ENCODE measurements around the gene NPTN.

NPTN gene

DNA sequence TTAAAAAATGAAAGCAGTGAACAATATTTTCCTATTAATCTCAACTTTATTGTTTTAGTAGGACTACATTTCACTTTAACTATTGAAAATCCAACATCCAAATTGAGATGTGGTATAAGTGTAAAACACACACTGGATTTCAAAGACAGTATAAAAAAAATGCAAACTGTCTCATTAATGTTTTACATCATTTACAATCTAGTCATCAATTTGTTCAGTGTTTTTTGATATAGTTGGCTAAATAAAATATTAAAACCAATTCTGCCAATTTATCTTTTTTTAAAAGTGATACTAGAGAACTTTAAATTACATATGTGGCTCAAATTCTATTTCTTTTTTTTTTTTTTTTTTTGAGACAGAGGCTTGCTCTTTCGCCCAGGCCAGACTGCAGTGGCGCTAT lies 95.1 kb downstream of the NPTN start:
- TF ChIP-seq YY1 (IDR thresholded peaks at IDR 0.05; ENCODE audit: insufficient read depth, insufficient read length) = no peak
- TF ChIP-seq SUZ12 (IDR thresholded peaks at IDR 0.05; ENCODE audit: extremely low read depth, insufficient read depth, insufficient read length) = no peak
- no peak for TF ChIP-seq ZNF274 (IDR thresholded peaks at IDR 0.05; ENCODE audit: low read depth, low read length)
- H3K36me3 ChIP-seq (ENCODE audit: insufficient read depth, insufficient read length, low read length) = no peaks in the 10 kb centered on the region
- H3K27me3 ChIP-seq (ENCODE audit: insufficient read depth, insufficient read length) = no peaks in the 10 kb centered on the region
- no peak overlapping the region for H3K9ac ChIP-seq (ENCODE audit: insufficient read length, low read depth)
- no peak overlapping the region for H3K4me3 ChIP-seq (ENCODE audit: insufficient read length, low read depth)
- no peaks in the 10 kb centered on the region for H3K4me1 ChIP-seq (ENCODE audit: insufficient read depth, insufficient read length)
- H3K9me3 ChIP-seq (ENCODE audit: insufficient read depth, low read length) = no peaks in the 10 kb centered on the region
- no peak for DNase-seq (ENCODE audit: low read depth, low spot score)

DNA sequence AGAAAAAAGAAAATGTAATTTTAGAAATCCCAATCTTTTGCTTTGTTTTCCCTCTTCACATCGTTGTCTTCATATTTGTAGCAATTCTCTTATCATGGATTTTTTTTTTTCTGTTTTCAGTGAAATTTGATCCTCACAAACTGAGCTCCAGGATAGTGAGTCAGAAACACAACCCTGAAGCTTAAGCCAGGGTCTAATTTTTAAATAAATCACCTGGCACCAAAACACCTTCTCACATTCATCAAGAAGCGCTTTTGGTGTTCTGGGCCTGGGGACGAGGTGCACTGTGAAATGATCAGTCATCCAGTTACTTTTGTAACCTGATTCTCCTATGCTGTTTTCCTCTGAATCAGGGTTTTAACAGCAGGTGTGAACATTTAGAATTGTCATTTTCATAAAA lies 102.5 kb downstream of the NPTN start:
- no peak for TF ChIP-seq SUZ12 (IDR thresholded peaks at IDR 0.05; ENCODE audit: extremely low read depth, insufficient read depth, insufficient read length)
- no peak for TF ChIP-seq ZNF274 (IDR thresholded peaks at IDR 0.05; ENCODE audit: low read depth, low read length)
- TF ChIP-seq YY1 (IDR thresholded peaks at IDR 0.05; ENCODE audit: insufficient read depth, insufficient read length) = no peak
- no peaks in the 10 kb centered on the region for H3K36me3 ChIP-seq (ENCODE audit: insufficient read depth, insufficient read length, low read length)
- H3K4me3 ChIP-seq (ENCODE audit: insufficient read length, low read depth) = no peak overlapping the region
- no peaks in the 10 kb centered on the region for H3K9me3 ChIP-seq (ENCODE audit: insufficient read depth, low read length)
- no peak for DNase-seq (ENCODE audit: low read depth, low spot score)
- no peaks in the 10 kb centered on the region for H3K4me1 ChIP-seq (ENCODE audit: insufficient read depth, insufficient read length)
- H3K27me3 ChIP-seq (ENCODE audit: insufficient read depth, insufficient read length) = no peaks in the 10 kb centered on the region
- no peak overlapping the region for H3K9ac ChIP-seq (ENCODE audit: insufficient read length, low read depth)

DNA sequence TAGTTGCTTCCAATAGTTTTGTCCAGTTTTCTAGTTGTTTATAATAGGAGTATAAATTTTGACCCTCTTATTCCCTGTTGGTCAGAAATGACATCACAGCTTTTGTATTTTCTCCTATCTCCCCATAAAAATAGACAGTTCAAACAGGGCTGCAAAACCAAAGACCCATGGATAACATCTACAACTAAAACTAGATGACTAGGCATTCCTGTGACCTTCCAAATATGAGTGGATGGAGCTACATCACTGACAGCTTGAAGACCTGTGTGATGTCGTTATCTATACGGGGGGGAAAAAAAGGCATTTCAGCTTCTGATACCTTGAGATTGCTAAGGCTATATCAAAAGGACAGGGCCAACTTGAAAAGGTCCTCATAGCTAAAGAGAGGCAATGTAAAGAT lies 105.6 kb downstream of the NPTN start:
- H3K4me1 ChIP-seq (ENCODE audit: insufficient read depth, insufficient read length) = no peaks in the 10 kb centered on the region
- H3K9ac ChIP-seq (ENCODE audit: insufficient read length, low read depth) = no peak overlapping the region
- no peaks in the 10 kb centered on the region for H3K9me3 ChIP-seq (ENCODE audit: insufficient read depth, low read length)
- H3K4me3 ChIP-seq (ENCODE audit: insufficient read length, low read depth) = no peak overlapping the region
- no peak for DNase-seq (ENCODE audit: low read depth, low spot score)
- no peaks in the 10 kb centered on the region for H3K27me3 ChIP-seq (ENCODE audit: insufficient read depth, insufficient read length)
- TF ChIP-seq ZNF274 (IDR thresholded peaks at IDR 0.05; ENCODE audit: low read depth, low read length) (no peak), YY1 (IDR thresholded peaks at IDR 0.05; ENCODE audit: insufficient read depth, insufficient read length) (no peak), SUZ12 (IDR thresholded peaks at IDR 0.05; ENCODE audit: extremely low read depth, insufficient read depth, insufficient read length) (no peak)
- H3K36me3 ChIP-seq (ENCODE audit: insufficient read depth, insufficient read length, low read length) = no peaks in the 10 kb centered on the region

DNA sequence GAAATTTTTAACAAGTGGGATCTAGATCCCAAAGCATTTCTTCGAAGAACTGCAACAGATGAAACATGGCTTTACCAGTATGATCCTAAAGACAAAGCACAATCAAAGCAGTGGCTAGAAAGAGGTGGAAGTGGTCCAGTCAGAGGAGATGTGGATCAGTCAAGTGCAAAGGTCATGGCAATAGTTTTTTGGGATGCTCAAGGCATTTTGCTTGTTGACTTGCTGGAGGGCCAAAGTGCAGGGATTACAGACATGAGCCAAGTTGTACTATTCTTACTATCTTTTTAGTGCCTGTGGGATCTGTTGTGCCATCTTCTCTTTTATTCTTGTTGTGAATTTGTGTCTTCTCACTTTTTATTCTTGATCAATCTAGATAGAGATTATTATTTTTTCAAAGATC lies 108.3 kb downstream of the NPTN start:
- H3K36me3 ChIP-seq (ENCODE audit: insufficient read depth, insufficient read length, low read length) = no peaks in the 10 kb centered on the region
- DNase-seq (ENCODE audit: low read depth, low spot score) = no peak
- no peaks in the 10 kb centered on the region for H3K9me3 ChIP-seq (ENCODE audit: insufficient read depth, low read length)
- H3K27me3 ChIP-seq (ENCODE audit: insufficient read depth, insufficient read length) = no peaks in the 10 kb centered on the region
- H3K4me1 ChIP-seq (ENCODE audit: insufficient read depth, insufficient read length) = no peaks in the 10 kb centered on the region
- no peak overlapping the region for H3K4me3 ChIP-seq (ENCODE audit: insufficient read length, low read depth)
- H3K9ac ChIP-seq (ENCODE audit: insufficient read length, low read depth) = no peak overlapping the region
- TF ChIP-seq YY1 (IDR thresholded peaks at IDR 0.05; ENCODE audit: insufficient read depth, insufficient read length) (no peak), ZNF274 (IDR thresholded peaks at IDR 0.05; ENCODE audit: low read depth, low read length) (no peak), SUZ12 (IDR thresholded peaks at IDR 0.05; ENCODE audit: extremely low read depth, insufficient read depth, insufficient read length) (no peak)

DNA sequence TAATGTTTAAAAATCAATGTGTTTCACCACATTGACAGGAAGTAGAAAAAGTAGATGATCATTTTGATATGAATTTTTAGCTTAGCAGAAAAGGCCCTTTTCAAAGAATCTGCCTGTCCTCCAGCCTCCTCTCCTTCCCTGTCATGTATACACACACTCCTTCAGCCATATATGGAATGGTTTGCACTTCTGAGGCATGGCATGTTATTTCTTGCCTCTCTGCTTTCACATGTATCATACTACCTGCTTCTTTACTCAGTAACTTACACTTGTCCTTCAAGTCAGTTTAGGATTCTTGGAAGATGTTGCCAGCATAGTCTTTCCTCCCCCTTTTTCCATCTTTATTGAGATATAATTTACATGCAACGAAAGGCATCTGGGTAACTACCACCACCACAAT lies 111.2 kb downstream of the NPTN start:
- H3K27me3 ChIP-seq (ENCODE audit: insufficient read depth, insufficient read length) = no peaks in the 10 kb centered on the region
- no peak overlapping the region for H3K4me3 ChIP-seq (ENCODE audit: insufficient read length, low read depth)
- H3K9me3 ChIP-seq (ENCODE audit: insufficient read depth, low read length) = 0 out of 2 replicates have a peak, but pooled peaks cover 6% of the 10 kb centered on the region
- TF ChIP-seq ZNF274 (IDR thresholded peaks at IDR 0.05; ENCODE audit: low read depth, low read length) (no peak), YY1 (IDR thresholded peaks at IDR 0.05; ENCODE audit: insufficient read depth, insufficient read length) (no peak), SUZ12 (IDR thresholded peaks at IDR 0.05; ENCODE audit: extremely low read depth, insufficient read depth, insufficient read length) (no peak)
- H3K4me1 ChIP-seq (ENCODE audit: insufficient read depth, insufficient read length) = no peaks in the 10 kb centered on the region
- no peak overlapping the region for H3K9ac ChIP-seq (ENCODE audit: insufficient read length, low read depth)
- no peaks in the 10 kb centered on the region for H3K36me3 ChIP-seq (ENCODE audit: insufficient read depth, insufficient read length, low read length)
- no peak for DNase-seq (ENCODE audit: low read depth, low spot score)

DNA sequence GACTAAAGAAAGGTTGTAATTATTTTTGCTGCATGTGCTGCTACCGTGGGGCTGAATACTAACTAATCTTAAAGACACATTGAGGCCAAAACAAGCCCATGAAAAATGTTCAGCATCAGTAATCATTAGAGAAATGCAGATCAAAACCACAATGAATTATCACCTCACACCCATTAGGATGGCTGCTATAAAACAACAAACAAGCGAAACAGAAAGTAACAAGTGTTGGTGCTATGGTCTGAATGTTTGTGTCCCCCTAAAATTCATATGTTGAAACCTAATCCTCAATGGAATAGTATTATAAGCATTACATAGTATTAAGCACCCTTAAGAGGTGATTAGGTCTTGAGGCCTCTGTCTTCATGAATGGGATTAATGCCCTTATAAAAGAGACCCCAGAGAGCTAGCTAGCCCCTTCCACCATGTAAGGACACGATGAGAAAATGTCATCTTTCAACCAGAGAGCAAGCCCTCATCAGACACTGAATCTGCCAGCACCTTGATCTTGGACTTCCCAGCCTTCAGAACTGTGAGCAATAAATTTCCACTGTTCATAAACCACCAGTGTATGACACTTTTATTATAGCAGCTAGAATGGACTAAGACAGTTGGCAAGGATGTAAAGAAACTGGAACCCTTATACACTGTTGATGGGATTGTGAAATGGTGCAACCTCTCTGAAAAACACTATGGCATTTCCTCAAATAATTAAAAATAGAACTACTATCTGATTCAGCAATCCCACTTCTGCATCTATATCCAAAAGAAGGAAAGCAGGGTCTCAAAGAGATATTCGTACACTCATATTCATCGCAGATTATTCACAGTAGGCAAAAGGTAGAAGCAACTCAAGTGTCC lies 114.1 kb downstream of the NPTN start:
- Histone ChIP-seq H3K36me3 (ENCODE audit: insufficient read depth, insufficient read length, low read length) (no peaks in the 10 kb centered on the region), H3K4me1 (ENCODE audit: insufficient read depth, insufficient read length) (no peaks in the 10 kb centered on the region), H3K9me3 (ENCODE audit: insufficient read depth, low read length) (peaks cover 24% of the 10 kb centered on the region), H3K4me3 (ENCODE audit: insufficient read length, low read depth) (no peak overlapping the region), H3K9ac (ENCODE audit: insufficient read length, low read depth) (no peak overlapping the region), H3K27me3 (ENCODE audit: insufficient read depth, insufficient read length) (no peaks in the 10 kb centered on the region)
- no peak for DNase-seq (ENCODE audit: low read depth, low spot score)
- TF ChIP-seq YY1 (IDR thresholded peaks at IDR 0.05; ENCODE audit: insufficient read depth, insufficient read length) = no peak
- TF ChIP-seq ZNF274 (IDR thresholded peaks at IDR 0.05; ENCODE audit: low read depth, low read length) = no peak
- no peak for TF ChIP-seq SUZ12 (IDR thresholded peaks at IDR 0.05; ENCODE audit: extremely low read depth, insufficient read depth, insufficient read length)

DNA sequence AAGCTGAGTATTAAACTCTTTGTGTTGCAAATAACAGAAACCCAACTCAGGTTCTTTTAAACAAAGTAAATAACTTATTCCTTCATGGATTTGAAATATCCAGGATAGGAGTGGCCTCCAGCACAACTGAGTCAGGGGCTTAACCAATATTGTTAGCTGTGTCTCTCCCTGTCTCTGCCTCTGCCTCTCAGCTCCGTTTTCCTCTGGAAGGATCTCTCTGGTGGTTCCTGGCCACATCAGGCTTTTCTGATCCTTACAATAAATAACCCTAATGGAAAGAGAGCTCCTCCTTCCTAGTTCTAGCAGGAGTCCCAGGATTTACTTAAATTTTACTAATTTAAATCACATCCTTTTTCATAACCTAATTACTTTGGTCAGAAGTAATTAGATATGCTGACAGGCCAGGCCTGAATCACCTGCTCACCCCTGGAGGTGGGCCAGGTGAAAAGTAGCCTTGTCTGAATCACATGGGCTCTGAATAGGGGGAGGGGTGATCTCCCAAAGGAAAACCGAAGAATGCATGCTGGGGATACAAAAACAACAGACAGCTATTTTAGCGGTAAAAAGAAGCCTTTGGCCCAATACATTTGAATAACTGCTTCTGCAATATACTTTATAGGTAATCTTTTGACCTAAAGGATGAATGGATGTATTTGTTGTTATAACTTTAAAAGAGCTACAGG lies 114.9 kb downstream of the NPTN start:
- H3K4me1 ChIP-seq (ENCODE audit: insufficient read depth, insufficient read length) = no peaks in the 10 kb centered on the region
- no peaks in the 10 kb centered on the region for H3K36me3 ChIP-seq (ENCODE audit: insufficient read depth, insufficient read length, low read length)
- H3K4me3 ChIP-seq (ENCODE audit: insufficient read length, low read depth) = no peak overlapping the region
- no peak overlapping the region for H3K9ac ChIP-seq (ENCODE audit: insufficient read length, low read depth)
- H3K27me3 ChIP-seq (ENCODE audit: insufficient read depth, insufficient read length) = no peaks in the 10 kb centered on the region
- H3K9me3 ChIP-seq (ENCODE audit: insufficient read depth, low read length) = peaks cover 24% of the 10 kb centered on the region
- DNase-seq (ENCODE audit: low read depth, low spot score) = peak; percentile 18
- TF ChIP-seq SUZ12 (IDR thresholded peaks at IDR 0.05; ENCODE audit: extremely low read depth, insufficient read depth, insufficient read length) (no peak), YY1 (IDR thresholded peaks at IDR 0.05; ENCODE audit: insufficient read depth, insufficient read length) (no peak)
